SKM-1 treated with dmso at 0.1 percent for 144 hours (cell line): ENCODE results near the gene LTBP1.

Source experiments
- DNase-seq: peaks from one replicate; lab custom pipeline; 2025; ENCODE audit not compliant: unreplicated experiment; lab: John Stamatoyannopoulos, UW

The LTBP1 gene

GRCh38 chr2:33291278-33292013 is 344.7 kb downstream of the LTBP1 start:
- DNase-seq, result no peak

- DNase-seq, result no peak
These were observed 345.3 kb downstream of the LTBP1 start for GRCh38 chr2:33292063-33292462.

GRCh38 chr2:33292981-33293595 is 346.3 kb downstream of the LTBP1 start:
- no peak for DNase-seq

DNA sequence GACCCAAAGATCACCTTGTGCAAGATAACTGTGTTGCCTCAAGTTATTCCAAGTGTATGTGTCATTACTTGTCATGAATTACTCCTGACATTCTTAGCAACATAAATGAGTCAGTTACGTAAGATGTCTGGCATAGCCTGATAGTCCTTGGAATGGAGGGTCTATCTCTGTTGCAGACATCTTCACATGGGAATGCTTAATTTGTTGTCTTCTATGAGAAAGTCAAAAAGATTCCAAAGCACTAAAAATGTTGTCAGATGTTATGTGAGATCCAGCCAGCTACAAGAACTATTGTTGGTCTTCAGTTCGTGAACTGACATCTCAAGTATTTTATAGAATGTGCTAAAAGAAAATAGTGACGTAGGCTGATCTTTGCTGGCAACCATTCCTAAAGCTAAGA is 351.5 kb downstream of the LTBP1 start:
- DNase-seq, result no peak

GRCh38 chr2:33301355-33301754 is 354.6 kb downstream of the LTBP1 start:
- no peak for DNase-seq

GRCh38 chr2:33302348-33302747 is 355.6 kb downstream of the LTBP1 start:
- DNase-seq, result no peak

- DNase-seq, result no peak
These were observed 357.5 kb downstream of the LTBP1 start for GRCh38 chr2:33304032-33304864.

DNA sequence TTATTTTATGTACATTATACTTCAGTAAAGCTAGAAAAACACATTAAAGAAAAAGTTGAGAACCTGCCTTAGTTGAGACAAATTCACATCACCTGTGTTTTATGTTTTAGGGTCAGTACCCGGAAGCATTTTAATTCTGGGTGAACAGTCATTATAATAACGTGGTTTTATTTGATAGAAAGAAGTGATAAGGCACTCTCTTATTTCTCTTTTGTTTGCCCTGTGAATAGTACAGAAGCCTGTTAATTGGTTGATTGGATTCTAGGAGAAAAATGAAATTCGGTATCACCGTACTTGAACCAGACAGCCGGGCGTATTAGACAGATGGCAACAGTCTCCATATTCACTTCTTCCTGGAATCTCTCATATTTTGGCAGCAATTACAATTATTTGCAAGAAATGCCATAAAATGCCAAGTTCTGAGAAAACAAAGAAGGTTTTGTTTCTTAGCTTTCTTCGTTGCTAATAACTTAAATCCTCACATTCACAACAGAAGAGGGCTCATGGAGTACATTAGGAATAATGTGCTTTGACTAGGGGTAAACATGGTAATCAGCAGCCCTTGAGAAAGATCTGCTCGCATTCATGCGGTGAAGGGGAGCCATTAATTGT is 361.0 kb downstream of the LTBP1 start:
- no peak for DNase-seq

- DNase-seq, result no peak
These were observed 365.6 kb downstream of the LTBP1 start for GRCh38 chr2:33312355-33312754.

GRCh38 chr2:33313039-33313438 is 366.3 kb downstream of the LTBP1 start:
- DNase-seq, result no peak

DNA sequence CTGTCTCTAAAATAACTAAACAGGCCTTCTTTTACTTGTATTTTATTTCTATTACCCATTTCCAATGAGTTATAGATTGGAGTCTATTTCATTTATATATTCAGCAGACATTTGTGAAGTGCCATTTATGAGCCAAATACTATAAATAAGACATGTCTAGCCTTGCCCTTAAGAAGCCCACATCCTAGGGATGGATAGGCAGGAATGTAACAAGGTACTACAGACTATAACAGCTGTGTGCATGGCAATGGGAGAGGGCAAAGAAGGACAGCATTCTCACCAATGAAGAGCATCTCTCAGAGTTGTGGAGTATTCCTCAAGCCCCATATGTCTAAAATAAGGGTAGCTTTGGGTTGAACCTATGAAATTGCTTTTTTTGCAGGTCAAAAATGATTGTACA is 367.8 kb downstream of the LTBP1 start:
- DNase-seq, result no peak

GRCh38 chr2:33316328-33316727 is 369.6 kb downstream of the LTBP1 start:
- DNase-seq, result no peak

- DNase-seq, result no peak
These were observed 370.7 kb downstream of the LTBP1 start for GRCh38 chr2:33317369-33318007.

GRCh38 chr2:33318456-33318855 is 371.7 kb downstream of the LTBP1 start:
- DNase-seq, result no peak

GRCh38 chr2:33320573-33320972 is 373.8 kb downstream of the LTBP1 start:
- DNase-seq, result no peak

DNA sequence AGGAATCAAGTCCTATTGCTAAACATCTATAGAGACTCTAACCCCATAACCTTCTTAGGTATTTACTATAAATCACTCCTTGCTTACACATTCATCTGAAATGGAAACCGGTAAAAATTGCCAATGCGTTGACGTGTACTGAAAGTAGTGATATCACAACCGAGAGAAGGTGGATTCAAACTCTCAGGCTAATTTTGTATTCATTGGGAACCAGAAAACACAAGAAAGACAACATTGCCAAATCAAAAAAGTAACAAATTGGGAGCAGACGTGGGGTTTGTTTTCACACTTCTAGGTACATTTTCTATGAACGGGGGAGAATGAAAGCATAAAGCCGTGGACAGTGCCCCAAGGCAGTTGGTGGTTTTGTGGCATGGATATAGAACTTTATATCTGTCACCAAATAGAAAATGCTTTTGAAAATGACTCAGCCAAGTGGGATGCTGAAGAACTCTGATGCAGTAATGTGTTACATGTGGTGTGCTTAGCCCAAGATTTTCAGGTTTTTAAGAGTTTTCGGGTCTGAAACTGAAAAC is 374.6 kb downstream of the LTBP1 start:
- DNase-seq, result no peak

DNA sequence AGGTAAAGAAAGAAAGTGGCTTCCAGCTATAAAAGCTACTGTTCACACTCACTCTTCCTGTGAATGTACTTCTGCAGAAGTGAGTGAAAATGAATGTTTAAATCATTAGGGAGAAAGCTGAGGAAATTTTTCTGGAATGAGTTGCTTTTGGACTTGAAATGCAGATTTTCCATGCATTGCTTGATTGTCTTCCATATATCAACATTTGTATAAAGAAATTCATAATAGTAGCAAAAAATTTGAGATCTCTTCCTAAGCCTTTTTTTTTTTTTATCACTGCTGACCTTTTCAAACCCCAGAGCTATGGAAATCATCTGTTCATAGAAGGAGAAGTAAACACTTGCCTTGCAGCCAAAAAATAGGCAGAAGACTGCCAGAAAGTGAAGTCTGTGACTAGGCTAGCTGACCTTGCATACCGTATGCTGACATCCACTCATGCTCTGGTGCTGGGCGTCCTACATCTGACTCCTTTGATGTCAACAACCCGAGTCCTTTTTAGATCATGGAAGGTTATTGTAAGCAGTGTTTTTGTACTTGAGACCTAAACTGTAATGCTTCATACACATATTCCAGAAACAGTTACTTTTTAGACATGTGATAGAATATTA is 375.2 kb downstream of the LTBP1 start:
- DNase-seq, result no peak

GRCh38 chr2:33322612-33323011 is 375.9 kb downstream of the LTBP1 start:
- DNase-seq, result no peak

- DNase-seq, result no peak
These were observed 377.2 kb downstream of the LTBP1 start for GRCh38 chr2:33323957-33324356.

GRCh38 chr2:33326100-33326499 is 379.3 kb downstream of the LTBP1 start:
- no peak for DNase-seq
